AG20443 (cell line): Measurements from ENCODE around the gene TGM2.

Source experiments
- DNase-seq: peaks from one replicate; pipeline ENCODE4 v3.0.0; 2012; ENCODE audit warnings: low spot score, mixed read lengths

TGM2 gene

GRCh38 chr20:38091441-38092216 is 73.4 kb downstream of the TGM2 start:
- DNase-seq: no peak

- no peak for DNase-seq
These were observed 75.0 kb downstream of the TGM2 start for GRCh38 chr20:38090061-38090460.

- no peak for DNase-seq
These were observed 75.6 kb downstream of the TGM2 start for GRCh38 chr20:38089500-38089899.

- no peak for DNase-seq
These were observed 80.0 kb downstream of the TGM2 start for GRCh38 chr20:38085026-38085425.

- peak; percentile 21 for DNase-seq
These were observed 80.6 kb downstream of the TGM2 start for GRCh38 chr20:38084425-38084951.

- DNase-seq: no peak
These were observed 81.6 kb downstream of the TGM2 start for GRCh38 chr20:38083338-38084048.

- no peak for DNase-seq
These were observed 82.2 kb downstream of the TGM2 start for GRCh38 chr20:38082894-38083293.

- no peak for DNase-seq
These were observed 83.5 kb downstream of the TGM2 start for GRCh38 chr20:38081575-38081974.

- no peak for DNase-seq
These were observed 85.7 kb downstream of the TGM2 start for GRCh38 chr20:38079353-38079752.

GRCh38 chr20:38078084-38078483 is 87.0 kb downstream of the TGM2 start:
- no peak for DNase-seq
